Measurements from ENCODE around the gene P4HA2. TPM values are rescaled to one million over a fixed set of nuclear protein-coding genes. Genes with fewer than 3 reads are reported as not detected.

The P4HA2 gene
- polyA plus RNA-seq, 1 experiment, result 435 TPM

DNA sequence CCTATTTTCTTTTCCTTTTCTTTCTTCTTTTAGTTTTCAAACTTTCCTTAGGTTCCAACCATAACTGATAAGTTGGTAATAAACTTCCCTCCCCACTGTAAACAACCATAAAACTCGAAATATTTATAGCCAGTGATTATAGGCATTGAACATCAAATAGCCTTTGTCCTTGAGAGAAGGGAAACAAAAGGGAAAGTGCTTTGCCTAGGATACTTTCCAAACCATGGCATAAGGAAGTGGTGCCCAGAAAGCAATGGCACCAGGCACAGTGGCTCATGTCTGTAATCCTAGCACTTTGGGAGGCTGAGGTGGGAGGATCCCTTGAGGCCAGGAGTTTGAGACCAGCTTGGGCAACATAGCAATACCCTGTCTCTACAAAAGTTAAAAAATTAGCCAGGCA, 17.9 kb upstream of the P4HA2 start:
- no peak for TF ChIP-seq CTCF (IDR thresholded peaks at IDR 0.05; ENCODE audit: insufficient read depth, low read depth, low read length)
- no peak overlapping the region for H3K4me3 ChIP-seq (ENCODE audit: low read depth, low read length)
- POLR2A ChIA-PET, result no interaction called here
- CTCF ChIA-PET, result no interaction called here
- H3K36me3 ChIP-seq (ENCODE audit: control insufficient read depth, insufficient read depth, low read length), result no peaks in the 10 kb centered on the region
- no peak for DNase-seq (ENCODE audit: low read depth)
- no peaks in the 10 kb centered on the region for H3K27me3 ChIP-seq (ENCODE audit: control insufficient read depth, insufficient read depth, low read length)

- no peak for TF ChIP-seq CTCF (IDR thresholded peaks at IDR 0.05; ENCODE audit: insufficient read depth, low read depth, low read length)
- H3K27me3 ChIP-seq (ENCODE audit: control insufficient read depth, insufficient read depth, low read length), result no peaks in the 10 kb centered on the region
- no peak for DNase-seq (ENCODE audit: low read depth)
- no peak overlapping the region for H3K4me3 ChIP-seq (ENCODE audit: low read depth, low read length)
- ChIA-PET CTCF (interaction anchor here (0.7 to 1.2 kb wide), 2 partner anchors 16 to 28 kb away, joined by 3 read pairs; partner anchors contain the start of gene P4HA2), POLR2A (interaction anchor here (0.7 kb wide), 1 partner anchor 51 kb away, joined by 4 read pairs; the partner anchor contains the start of gene SLC22A4)
- no peaks in the 10 kb centered on the region for H3K36me3 ChIP-seq (ENCODE audit: control insufficient read depth, insufficient read depth, low read length)
Observed at GRCh38 chr5:132243366-132243977, 15.8 kb upstream of the P4HA2 start.

- no peak for TF ChIP-seq CTCF (IDR thresholded peaks at IDR 0.05; ENCODE audit: insufficient read depth, low read depth, low read length)
- H3K4me3 ChIP-seq (ENCODE audit: low read depth, low read length), result no peak overlapping the region
- H3K27me3 ChIP-seq (ENCODE audit: control insufficient read depth, insufficient read depth, low read length), result no peaks in the 10 kb centered on the region
- POLR2A ChIA-PET, result no interaction called here
- H3K36me3 ChIP-seq (ENCODE audit: control insufficient read depth, insufficient read depth, low read length), result no peaks in the 10 kb centered on the region
- no peak for DNase-seq (ENCODE audit: low read depth)
- CTCF ChIA-PET, result interaction anchor here (0.7 to 7.9 kb wide), 8 partner anchors 11 to 177 kb away, joined by 3 to 71 read pairs (median 20); partner anchors contain the start of genes P4HA2, PDLIM4 and SLC22A4
Observed at GRCh38 chr5:132239776-132240175, 12.1 kb upstream of the P4HA2 start.

DNA sequence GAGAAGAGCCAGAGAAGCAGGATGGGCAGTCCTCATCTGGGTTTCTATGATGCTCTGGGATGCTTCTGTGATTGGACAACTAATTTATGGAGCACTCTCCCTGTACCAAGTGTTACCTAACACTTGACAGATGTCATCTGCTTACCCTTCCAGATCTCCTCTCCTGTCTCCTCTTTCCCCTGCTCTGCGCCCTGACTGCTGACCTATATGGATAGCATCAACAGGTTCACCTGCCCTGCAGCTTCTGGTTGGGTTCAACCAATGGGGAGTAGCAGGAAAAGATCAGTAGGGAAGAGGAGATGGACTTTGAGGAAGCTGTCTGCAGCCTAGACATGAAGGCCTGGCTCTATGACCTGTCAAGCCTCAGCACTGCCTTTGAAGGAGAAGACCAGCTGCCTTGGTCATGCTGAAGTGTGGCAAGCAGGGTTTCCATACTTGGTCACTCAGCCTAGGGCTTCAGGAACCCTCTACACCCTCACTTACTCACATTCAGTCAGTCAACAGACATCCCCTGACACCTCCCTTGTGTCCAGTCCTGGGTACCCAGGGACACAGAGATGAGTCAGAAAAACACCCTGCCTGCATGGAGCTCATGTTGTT, 11.3 kb upstream of the P4HA2 start:
- Histone ChIP-seq H3K27me3 (ENCODE audit: control insufficient read depth, insufficient read depth, low read length) (no peaks in the 10 kb centered on the region), H3K4me3 (ENCODE audit: low read depth, low read length) (no peak overlapping the region), H3K36me3 (ENCODE audit: control insufficient read depth, insufficient read depth, low read length) (no peaks in the 10 kb centered on the region)
- POLR2A ChIA-PET, result no interaction called here
- no peak for DNase-seq (ENCODE audit: low read depth)
- CTCF ChIA-PET, result interaction anchor here (0.6 to 7.9 kb wide), 36 partner anchors 9 to 238 kb away, joined by 3 to 71 read pairs (median 6); partner anchors contain the start of genes P4HA2, PDLIM4, SLC22A4 and SLC22A5
- TF ChIP-seq CTCF (IDR thresholded peaks at IDR 0.05; ENCODE audit: insufficient read depth, low read depth, low read length), result no peak

GRCh38 chr5:132238169-132238744, 10.6 kb upstream of the P4HA2 start:
- POLR2A ChIA-PET, result interaction anchor here (0.6 to 0.7 kb wide), 2 partner anchors 132 to 187 kb away, joined by 3 read pairs; no protein-coding TSS in a partner anchor
- Histone ChIP-seq H3K4me3 (ENCODE audit: low read depth, low read length) (no peak overlapping the region), H3K27me3 (ENCODE audit: control insufficient read depth, insufficient read depth, low read length) (no peaks in the 10 kb centered on the region), H3K36me3 (ENCODE audit: control insufficient read depth, insufficient read depth, low read length) (no peaks in the 10 kb centered on the region)
- no peak for DNase-seq (ENCODE audit: low read depth)
- CTCF ChIA-PET, result interaction anchor here (0.6 to 7.9 kb wide), 46 partner anchors 9 to 807 kb away, joined by 3 to 71 read pairs (median 4); partner anchors contain the start of genes P4HA2, PDLIM4, SLC22A4 and SLC22A5
- peak; percentile 90 for TF ChIP-seq CTCF (IDR thresholded peaks at IDR 0.05; ENCODE audit: insufficient read depth, low read depth, low read length)
